Measurements from ENCODE around the gene FAM161B.
"Not testable (repeated sequence)": the region's sequence is repeated elsewhere in the genome, so short reads cannot be mapped to it uniquely, and the experiment has no call there.

The FAM161B gene

DNA sequence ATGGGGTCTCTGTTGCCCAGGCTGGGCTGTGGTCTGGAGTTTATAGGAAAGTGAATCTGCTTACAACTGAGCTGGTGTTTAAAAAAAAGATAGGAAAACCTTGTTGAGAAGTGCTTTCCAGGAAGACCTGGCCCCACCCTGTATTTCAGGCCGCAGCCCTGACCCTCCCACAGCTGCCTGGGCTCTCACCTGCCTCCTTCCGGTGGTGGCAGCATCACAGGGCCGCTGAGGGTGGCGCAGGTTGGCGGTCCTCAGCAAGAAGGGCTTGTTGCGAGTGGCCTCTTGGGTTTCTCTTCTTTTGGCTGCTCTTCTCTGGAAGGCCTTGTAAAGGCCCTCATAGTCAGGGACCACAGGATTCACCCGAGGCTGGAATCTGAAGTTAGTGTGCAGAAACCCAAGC, 7.7 kb downstream of the FAM161B start:
- TF ChIP-seq, protein P1, sequence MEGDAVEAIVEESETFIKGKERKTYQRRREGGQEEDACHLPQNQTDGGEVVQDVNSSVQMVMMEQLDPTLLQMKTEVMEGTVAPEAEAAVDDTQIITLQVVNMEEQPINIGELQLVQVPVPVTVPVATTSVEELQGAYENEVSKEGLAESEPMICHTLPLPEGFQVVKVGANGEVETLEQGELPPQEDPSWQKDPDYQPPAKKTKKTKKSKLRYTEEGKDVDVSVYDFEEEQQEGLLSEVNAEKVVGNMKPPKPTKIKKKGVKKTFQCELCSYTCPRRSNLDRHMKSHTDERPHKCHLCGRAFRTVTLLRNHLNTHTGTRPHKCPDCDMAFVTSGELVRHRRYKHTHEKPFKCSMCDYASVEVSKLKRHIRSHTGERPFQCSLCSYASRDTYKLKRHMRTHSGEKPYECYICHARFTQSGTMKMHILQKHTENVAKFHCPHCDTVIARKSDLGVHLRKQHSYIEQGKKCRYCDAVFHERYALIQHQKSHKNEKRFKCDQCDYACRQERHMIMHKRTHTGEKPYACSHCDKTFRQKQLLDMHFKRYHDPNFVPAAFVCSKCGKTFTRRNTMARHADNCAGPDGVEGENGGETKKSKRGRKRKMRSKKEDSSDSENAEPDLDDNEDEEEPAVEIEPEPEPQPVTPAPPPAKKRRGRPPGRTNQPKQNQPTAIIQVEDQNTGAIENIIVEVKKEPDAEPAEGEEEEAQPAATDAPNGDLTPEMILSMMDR (IDR thresholded peaks at IDR 0.05; ENCODE audit: insufficient read depth, low read depth, low read length, missing control alignments), result no peak
- H3K4me3 ChIP-seq (ENCODE audit: low read depth, low read length), result no peak overlapping the region
- no peak for DNase-seq (ENCODE audit: low read depth)

DNA sequence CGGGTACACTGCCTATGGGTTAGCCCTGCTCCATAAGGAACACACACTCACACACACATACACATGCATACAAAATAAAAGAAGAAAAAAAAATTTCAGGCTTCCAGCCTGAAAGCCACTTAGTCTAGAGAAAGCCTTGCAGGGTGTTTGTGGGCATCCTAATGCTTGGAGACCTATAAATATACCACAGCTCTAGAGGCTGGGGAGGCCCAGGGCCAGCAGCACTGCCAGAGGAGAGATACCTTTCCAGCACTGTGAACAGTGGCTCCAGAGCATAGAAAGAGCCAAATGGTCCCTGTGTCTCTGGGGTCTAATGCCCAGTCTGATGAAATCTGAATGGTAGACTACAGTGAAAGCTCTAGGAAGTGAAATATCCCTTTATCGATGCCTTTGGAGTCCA, 12.9 kb downstream of the FAM161B start:
- TF ChIP-seq, protein P1 (IDR thresholded peaks at IDR 0.05; ENCODE audit: insufficient read depth, low read depth, low read length, missing control alignments), result no peak

DNA sequence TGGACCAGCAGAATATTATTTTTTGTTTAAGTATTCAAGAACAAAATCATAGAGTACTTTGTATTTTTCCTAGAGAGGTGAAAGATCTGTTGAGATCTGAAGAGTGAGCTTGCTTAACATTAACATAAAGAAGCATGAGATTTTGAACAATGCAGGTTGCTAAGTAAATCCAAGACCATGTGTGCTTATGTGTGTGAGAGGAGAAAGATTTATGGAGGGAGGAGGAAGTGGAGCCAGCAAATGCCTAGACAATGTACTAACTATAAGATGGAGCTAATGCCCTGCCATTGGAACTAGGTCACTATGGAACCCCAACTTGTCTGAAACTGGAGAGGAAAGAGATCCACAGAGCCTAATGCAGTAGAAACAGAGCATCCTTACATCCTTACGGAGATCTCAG, 13.3 kb downstream of the FAM161B start:
- no peak for DNase-seq (ENCODE audit: low read depth)
- H3K4me3 ChIP-seq (ENCODE audit: low read depth, low read length), result no peak overlapping the region
- TF ChIP-seq, protein P1 (IDR thresholded peaks at IDR 0.05; ENCODE audit: insufficient read depth, low read depth, low read length, missing control alignments), result no peak

More for the DNA sequence above, 12.9 kb downstream of the FAM161B start:
- DNase-seq (ENCODE audit: low read depth), result no peak
- no peak overlapping the region for H3K4me3 ChIP-seq (ENCODE audit: low read depth, low read length)

DNA sequence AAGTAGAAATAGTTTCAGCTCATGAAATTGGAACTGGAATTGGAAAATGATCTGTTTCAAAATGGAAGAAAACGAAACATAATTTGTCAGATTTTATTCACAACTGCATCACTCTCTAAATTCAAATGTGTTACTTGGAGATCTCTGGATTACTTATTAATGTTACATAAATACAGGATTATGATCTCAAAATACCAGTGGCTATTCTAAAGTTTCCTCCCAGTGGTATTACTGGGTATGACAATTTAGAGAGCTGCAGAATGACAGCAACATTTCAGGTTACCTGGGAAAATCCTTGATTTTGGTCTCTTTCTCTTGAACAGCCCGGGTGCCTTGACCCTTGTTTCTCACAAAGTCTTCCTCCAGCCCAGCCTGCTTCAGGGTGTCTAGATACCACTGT, 14.2 kb downstream of the FAM161B start:
- DNase-seq (ENCODE audit: low read depth), result peak; percentile 9
- no peak overlapping the region for H3K4me3 ChIP-seq (ENCODE audit: low read depth, low read length)
- TF ChIP-seq, protein P1 (IDR thresholded peaks at IDR 0.05; ENCODE audit: insufficient read depth, low read depth, low read length, missing control alignments), result no peak

GRCh38 chr14:73924337-73924736, 25.6 kb downstream of the FAM161B start:
- DNase-seq (ENCODE audit: low read depth), result no peak
- TF ChIP-seq, protein P1 (IDR thresholded peaks at IDR 0.05; ENCODE audit: insufficient read depth, low read depth, low read length, missing control alignments), result no peak
- H3K4me3 ChIP-seq (ENCODE audit: low read depth, low read length), result no peak overlapping the region

DNA sequence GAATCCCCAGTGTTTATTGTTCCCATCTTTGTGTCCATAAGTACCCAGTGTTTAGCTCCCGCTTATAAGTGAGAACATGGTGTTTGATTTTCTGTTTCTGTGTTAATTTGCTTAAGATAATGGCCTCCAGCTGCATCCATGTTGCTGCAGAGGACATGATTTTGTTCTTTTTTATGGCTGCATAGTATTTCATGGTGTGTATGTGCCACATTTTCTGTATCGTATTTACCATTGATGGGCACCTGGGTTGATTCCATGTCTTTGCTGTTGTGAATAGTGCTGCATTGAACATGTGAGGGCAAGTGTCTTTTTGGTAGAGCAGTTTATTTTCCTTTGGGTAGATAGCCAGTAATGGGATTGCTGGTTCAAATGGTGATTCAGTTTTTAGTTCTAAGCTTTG, 30.4 kb downstream of the FAM161B start:
- DNase-seq (ENCODE audit: low read depth); H3K4me3 ChIP-seq (ENCODE audit: low read depth, low read length): not testable (repeated sequence)

- TF ChIP-seq, protein P1 (IDR thresholded peaks at IDR 0.05; ENCODE audit: insufficient read depth, low read depth, low read length, missing control alignments), result no peak
- no peak for DNase-seq (ENCODE audit: low read depth)
- no peak overlapping the region for H3K4me3 ChIP-seq (ENCODE audit: low read depth, low read length)
These were observed 33.6 kb downstream of the FAM161B start for GRCh38 chr14:73916324-73916723.

All from GM12865 (cell line).